Embryonic facial prominence (tissue), 1 donor: ENCODE measurements around the gene DPH1.

ENCODE experiments used
- DNase-seq: peaks from one replicate; pipeline ENCODE4 v3.0.0-alpha.2; 2016; ENCODE audit errors: extremely low spot score

DPH1 gene

GRCh38 chr17:2062571-2063183 lies 32.7 kb downstream of the DPH1 start:
- no peak for DNase-seq

GRCh38 chr17:2063261-2064146 lies 33.6 kb downstream of the DPH1 start:
- no peak for DNase-seq

GRCh38 chr17:2064147-2064489 lies 34.2 kb downstream of the DPH1 start:
- DNase-seq, result no peak

GRCh38 chr17:2064520-2064971 lies 34.6 kb downstream of the DPH1 start:
- no peak for DNase-seq

DNA sequence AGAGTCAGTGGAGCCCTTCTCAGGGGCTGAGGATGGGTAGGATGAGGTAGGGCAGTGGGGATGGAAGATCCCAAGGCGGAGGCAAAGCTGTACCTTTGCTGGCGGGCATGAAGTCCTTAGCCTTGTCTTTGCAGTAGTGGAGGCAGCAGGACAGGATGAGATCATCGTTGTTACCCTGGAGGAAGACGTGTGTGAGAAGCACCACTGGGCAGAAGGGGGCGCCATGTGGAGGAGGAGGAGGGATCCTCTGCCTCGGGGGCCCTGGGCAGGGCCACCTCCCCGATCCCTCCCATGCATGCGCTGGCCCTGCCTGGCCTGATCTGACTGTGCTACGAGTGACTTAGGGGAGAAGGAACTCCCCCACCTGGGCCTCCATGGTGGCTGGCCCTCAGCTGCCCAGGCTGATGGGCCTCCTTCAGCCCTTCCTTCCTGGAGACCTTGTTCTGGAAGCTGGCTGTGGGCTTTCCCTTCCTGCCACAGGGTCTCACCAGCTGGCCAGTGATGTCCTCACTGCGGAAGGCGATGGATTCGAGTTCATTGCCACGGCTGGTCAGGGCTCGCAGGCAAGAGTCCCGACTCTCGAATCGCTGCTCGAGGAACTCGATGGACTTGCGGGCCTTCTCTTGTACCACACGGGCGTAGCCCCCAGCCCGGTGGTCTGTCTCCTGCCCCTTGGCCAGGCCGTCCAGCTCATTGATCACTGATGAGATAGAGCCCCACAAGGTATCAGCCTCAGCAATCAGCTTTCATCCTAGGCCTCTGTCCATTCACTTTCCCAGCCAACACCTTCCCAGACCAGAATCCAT lies 35.2 kb downstream of the DPH1 start:
- no peak for DNase-seq

DNA sequence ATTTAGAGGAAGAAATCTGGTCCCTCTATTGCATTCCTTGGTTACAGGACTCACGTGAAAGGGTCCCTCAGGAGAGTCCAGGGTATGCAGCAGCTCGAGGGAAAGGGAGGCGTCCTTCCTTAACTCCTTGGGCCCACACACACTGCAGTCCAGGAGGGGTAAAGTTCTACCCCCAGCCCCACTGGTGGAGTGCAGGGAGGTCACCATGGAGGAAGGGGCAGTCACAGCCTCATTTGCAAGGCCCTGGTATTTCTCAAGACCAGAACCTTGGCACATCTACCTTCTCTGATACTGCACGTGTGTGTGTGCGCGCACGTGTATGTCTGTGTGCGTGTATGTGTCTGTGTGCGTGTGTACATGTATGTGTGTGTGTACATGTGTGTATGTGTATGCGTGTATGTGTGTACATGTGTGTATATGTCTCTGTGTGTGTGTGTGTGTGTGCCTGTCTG lies 36.0 kb downstream of the DPH1 start:
- no peak for DNase-seq

DNA sequence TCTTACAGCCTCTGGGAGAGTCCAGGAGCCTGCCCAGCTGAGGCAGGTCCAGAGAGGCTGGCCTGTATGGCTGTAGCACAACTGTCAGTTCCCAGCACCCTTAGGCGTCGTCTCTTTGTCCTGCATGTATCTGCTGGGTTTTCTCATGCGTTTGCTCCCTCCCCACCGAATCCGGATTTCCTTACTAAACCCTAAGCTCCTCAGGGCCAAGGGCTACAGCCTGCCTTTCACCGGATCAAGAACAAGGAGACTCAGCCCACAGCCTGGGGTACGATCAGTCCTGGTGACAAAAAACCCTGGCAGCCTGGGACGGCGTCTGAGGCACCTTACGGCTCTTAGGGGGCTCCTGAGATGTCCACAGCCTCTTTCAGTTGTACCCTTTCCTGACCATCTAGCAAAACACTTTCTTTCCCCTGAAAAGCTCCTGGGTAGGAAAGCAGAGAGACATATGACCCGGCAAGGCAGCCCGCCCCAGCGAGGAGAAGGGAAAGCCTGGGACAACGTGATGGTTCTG lies 37.2 kb downstream of the DPH1 start:
- DNase-seq, result no peak

GRCh38 chr17:2067608-2068024 lies 37.7 kb downstream of the DPH1 start:
- no peak for DNase-seq

DNA sequence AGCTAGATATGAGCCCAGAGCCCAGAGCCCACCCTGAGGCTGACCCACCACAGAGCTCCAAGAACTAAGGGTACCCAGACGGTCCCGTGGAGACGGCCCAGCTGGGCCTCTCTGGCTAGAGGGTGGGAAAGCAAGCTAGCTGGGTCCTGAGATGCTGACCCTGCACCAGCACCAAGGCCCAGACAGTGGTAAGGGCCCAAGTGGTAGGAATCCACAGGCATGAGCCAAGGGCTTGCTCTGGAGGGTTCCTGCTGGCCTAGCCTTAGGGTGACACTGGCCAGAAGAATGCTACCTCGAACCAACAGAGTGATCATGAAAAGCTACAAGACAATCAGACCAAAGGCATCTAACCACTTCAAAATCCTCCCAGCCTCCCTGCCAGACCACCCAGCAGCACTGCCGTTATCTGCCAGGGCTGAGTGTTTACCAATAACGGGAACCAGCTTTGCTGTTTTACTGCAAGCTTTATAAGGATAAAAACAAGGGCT lies 38.1 kb downstream of the DPH1 start:
- no peak for DNase-seq

DNA sequence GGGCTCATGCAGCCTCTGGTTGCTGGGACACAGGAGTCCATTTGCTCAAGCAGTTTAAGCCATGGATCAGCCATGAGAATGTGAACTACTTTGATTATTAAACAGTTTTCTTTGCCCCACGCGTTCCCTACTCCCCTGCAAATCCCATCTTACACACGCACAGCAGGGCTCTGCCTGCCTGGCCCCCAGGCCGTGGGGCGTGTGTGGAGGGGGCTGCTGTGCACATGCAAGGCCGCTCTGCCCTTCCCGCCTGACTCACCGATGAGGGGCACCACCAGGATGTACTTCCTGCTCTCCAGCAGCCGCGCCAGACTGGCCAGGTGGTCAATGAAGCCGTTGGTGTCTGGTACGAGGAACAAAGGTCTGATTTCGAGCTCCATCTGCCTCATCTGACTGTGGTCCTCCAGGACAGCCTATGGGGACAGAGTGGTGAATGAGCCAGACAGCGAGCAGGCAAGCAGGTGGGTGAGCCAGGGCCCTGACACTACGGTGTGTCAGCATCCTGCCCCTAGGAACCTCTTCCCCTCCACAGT lies 38.6 kb downstream of the DPH1 start:
- no peak for DNase-seq

DNA sequence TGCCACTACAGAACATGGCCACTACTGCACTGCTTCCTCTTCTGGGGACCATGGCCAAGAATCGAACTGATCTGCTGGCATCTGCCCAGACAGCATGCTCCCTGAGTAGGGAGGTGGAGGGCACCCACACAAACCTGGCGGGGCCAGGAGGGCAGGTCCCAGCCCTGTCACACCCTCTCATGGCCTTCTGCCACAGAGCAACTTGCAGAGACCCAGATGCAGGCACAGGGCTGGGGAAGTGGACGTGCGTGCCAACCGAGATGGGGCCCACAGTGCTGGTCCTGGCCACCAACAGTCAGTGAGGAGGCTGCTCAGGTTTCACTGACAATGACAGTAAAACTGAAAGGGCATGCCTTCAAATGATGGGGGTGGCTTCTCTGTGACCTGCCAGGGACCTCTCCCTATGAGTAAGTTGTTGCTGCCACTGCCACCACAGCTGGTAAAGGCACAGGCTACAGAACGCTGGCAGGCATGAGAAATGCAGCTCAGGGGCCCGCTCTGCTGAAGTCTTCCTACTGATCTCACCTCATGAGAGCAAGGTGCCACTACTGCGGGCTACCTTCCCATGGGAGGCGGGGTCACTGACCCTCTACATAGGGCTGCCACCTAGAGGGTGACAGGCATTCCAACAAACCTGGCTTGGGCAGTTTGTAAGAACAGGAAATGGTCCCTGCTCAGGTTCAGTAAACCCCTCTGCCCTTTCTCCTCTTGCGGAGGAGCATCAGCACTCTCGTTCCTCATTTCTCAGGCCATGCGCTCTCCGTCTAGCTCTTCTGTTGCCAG lies 40.5 kb downstream of the DPH1 start:
- no peak for DNase-seq

DNA sequence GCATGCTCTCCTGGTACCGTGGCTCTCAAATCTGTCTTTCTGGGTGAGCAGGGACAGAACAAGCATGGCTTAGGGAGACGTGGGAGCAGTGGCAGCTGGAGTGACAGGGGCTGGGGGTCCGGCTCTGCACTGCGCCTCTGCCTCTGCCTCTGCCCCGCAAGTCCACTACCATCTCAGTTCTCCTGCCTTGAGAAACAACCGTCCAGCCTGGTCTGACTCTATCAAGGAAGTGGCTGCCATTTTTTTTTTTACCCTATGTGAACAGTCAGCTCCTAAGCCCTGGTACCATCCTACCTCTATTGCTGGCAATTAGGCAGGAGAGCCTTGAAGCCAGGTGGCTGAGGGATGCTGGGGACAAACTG lies 41.1 kb downstream of the DPH1 start:
- DNase-seq, result no peak

DNA sequence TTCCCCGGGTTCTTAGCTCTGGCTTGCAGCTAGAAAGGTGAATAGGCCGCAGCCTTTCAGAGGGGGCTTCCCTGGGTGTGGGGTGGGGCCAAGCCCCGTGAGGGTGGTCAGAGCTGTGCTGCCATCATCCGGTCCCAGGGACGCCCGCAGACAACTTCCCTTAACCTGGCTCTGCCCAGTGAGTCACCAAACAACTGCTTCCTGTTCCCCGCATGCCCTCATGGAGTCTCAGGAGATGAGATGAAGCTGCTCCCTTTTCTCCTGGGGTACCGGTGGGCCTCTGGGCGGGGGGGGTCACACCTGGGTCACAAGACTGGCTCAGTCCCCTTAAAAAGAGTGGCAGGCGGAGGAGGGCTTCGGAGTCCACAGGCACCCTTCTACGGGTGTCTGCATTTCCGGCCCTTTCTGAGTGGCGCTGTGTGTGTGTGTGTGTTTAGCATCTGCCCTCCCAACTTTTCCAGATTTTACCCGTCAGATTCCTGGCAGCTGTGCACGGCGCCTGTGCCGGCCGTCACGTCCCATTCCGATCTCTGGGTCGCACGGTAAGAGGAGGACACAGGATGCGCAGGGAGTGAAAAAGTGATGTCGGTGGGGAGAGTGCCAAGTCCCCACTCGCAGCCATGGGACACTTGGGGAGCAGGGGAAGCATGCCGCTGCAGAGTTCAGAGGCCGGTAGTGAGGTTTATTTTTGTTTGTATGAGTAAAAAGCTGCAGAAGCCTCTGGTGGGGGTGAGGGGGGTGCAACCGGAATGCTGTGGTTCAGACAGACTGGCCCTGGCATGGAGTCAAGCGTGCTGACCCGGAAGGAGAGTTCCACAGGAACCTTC lies 41.7 kb downstream of the DPH1 start:
- no peak for DNase-seq

- DNase-seq, result no peak
Measured at GRCh38 chr17:2074919-2075318, 45.0 kb downstream of the DPH1 start.

DNA sequence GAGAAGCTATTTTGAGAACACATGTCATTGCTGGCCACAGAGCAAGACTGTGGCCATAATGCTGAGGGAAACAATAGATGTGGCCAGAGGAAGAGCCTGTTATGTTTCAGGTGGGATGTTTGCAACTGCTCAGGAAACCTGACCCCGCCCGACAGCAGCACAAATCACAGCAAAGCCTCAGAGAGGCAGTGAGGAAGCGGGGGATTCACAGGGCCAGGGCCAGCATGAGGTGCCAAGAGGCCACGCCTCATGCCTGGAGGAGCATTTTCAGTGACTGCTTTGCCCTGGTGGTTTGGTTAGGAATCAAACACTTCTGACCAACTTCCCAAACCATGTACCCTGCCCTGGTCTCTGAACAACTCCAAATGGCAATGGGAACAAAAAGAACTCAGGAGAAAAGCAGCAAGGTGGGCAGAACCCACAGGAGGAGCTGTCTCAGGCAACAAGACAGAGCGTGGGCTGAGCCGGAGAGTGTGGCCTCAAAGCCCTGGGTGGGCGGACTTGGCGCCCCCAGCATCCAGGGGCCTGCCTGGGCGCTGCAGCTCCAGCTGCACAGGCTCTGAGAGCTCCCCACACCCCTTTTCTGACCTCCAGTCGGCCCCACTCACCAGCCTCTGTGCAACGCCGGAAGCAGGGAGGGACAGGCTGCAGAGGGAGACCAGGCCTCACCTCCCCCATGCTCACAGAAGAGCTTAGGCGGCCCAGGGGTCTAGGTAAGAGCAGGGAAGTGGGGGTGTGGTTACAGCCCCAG lies 45.6 kb downstream of the DPH1 start:
- no peak for DNase-seq

DNA sequence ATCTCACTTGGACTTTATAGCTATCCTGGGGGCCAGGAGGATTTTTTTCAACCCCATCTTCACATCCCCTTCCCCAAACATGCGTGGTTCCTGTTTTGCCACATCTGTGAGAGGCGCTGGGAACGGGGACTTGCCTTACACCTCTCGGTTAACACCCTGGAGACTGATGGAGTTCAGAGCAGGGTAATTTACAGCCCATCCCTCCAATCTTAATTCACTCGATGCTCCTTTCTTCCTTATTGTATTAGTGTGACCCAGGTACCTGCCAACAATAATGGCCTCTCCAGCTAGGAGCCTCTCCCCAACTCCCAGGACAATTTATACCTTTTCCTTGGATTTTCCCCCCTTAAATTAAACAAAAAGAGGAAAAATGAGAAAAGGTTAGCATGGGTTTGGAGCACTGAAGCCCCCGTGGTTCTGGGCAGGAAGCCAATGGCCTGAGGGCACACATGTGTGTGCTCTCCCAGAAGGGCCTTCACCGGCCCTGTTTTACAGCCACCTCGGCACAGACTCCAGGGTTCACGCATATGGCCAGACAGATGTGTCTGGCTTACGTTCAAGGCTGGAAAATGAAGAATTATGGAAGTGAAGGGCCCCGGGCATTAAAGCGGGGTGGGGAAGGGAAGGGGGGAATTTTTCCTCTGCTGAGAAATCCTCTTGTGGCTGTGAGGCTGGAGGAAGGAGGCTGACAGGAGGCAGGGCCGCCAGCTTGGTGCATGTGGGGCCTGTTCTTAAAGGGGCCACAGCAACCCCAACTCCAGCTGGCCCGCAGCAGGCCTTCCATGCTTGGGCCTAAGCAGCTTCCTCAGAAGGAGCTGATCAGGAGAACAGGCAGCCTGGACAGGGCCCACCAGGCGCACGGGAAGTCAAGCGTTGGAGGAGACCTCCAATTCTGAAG lies 46.4 kb downstream of the DPH1 start:
- DNase-seq, result no peak

DNA sequence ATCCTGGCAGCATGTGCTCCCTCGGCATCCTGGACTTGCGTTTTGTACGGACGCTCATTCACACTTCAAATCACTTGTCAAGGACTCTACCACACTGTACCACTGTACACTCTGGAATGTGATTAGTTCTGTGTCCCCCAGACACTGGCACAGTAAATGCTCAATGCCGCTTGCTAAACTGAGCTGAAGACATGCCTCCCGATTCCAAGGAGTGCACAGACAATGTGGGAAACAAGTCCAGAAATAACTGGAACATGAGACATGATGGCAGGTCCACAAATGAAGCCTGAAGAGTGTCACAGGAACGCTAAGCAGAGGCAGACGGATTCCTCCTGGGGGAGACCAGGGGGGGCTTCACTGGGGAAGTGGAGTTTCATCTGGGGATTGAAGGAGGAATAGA lies 47.1 kb downstream of the DPH1 start:
- no peak for DNase-seq

- no peak for DNase-seq
Measured at GRCh38 chr17:2081564-2081963, 51.6 kb downstream of the DPH1 start.
